ENCODE measurements around the gene ADD1.

The ADD1 gene

DNA sequence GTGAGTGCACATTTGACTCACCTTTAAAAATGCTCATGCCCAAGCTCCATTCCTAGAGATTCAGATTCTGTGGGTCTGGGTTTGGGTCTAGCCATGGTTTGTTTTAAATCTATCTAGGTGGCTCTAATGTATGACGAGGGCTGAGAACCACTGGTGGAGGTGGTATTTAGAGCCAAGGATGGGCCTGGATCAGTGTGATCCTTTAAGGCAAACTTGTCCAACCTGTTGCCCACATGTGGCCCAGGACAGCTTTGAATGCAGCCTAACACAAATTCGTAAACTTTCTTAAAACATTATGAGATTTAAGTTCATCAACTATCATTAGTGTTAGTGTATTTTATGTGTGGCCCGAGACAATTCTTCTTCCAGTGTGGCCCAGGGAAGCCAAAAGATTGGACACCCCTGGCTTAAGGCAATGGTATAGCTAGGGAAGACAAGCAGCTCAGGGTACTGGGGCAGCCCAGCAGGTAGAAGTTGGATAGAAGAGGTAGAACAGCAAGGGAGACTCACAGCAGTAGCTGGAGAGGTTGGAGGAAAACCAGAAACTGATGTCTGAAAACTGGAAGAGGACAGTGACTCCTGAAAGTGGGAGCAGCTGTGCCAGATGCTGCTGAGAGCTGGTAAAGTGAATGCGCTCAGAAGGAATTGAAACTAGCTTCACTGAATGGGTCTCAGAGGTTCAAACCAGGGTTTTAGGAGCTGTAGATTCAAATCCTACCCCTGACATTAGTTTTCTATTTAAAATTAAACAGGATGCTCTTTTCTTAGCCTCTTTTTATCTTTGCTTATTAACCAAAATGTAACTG, 18.2 kb downstream of the ADD1 start:
- Histone ChIP-seq H3K27me3 (ENCODE audit: control insufficient read depth, low read length) (no peaks in the 10 kb centered on the region), H4K20me1 (ENCODE audit: control insufficient read depth, insufficient read depth, low read depth, low read length) (peaks cover 24% of the 10 kb centered on the region), H3K79me2 (ENCODE audit: control insufficient read depth, low read length) (peaks cover 55% of the 10 kb centered on the region), H3K36me3 (ENCODE audit: control insufficient read depth, low read length) (no peaks in the 10 kb centered on the region), H3K4me3 (ENCODE audit: low read length) (no peak overlapping the region), H3K4me1 (ENCODE audit: control insufficient read depth, low read length) (peaks cover 21% of the 10 kb centered on the region), H3F3A (ENCODE audit: control insufficient read depth, insufficient read depth) (peaks cover 9% of the 10 kb centered on the region), H3K9me2 (replicated peaks; ENCODE audit: control insufficient read depth, low read length) (no peaks in the 10 kb centered on the region), H3K9me3 (ENCODE audit: control insufficient read depth, insufficient read depth, low read length) (no peaks in the 10 kb centered on the region), H3K4me2 (ENCODE audit: low read length) (no peak overlapping the region), H3K27ac (ENCODE audit: low read depth, low read length) (no peak overlapping the region)
- TF ChIP-seq, protein P1, sequence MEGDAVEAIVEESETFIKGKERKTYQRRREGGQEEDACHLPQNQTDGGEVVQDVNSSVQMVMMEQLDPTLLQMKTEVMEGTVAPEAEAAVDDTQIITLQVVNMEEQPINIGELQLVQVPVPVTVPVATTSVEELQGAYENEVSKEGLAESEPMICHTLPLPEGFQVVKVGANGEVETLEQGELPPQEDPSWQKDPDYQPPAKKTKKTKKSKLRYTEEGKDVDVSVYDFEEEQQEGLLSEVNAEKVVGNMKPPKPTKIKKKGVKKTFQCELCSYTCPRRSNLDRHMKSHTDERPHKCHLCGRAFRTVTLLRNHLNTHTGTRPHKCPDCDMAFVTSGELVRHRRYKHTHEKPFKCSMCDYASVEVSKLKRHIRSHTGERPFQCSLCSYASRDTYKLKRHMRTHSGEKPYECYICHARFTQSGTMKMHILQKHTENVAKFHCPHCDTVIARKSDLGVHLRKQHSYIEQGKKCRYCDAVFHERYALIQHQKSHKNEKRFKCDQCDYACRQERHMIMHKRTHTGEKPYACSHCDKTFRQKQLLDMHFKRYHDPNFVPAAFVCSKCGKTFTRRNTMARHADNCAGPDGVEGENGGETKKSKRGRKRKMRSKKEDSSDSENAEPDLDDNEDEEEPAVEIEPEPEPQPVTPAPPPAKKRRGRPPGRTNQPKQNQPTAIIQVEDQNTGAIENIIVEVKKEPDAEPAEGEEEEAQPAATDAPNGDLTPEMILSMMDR (IDR thresholded peaks at IDR 0.05; ENCODE audit: low read depth, low read length, poor library complexity, severe bottlenecking), result no peak
- TF ChIP-seq EZH2phosphoT487 (IDR thresholded peaks at IDR 0.05; ENCODE audit: borderline replicate concordance, low read length), result no peak

DNA sequence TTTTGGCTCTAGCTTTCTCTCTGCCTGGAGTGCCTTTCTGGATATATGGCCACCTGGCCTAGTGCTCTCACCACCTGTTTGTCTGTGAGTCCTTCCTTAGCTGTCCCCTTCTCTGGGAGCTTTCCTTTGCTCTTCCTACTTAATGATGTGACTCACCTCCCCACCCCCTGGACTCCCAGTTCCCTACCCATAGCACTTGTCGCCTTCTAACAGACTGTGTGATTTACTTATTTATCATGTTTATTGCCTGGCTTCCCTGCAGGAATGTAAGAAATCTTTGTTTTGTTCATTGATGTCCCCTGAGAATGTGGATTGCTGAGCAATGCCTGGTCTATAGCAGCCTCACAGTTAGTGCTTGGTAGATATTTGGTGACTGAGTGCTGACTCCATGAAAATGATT, 18.9 kb downstream of the ADD1 start:
- Histone ChIP-seq H4K20me1 (ENCODE audit: control insufficient read depth, insufficient read depth, low read depth, low read length) (peaks cover 24% of the 10 kb centered on the region), H3K9me2 (replicated peaks; ENCODE audit: control insufficient read depth, low read length) (no peaks in the 10 kb centered on the region), H3K4me1 (ENCODE audit: control insufficient read depth, low read length) (peaks cover 21% of the 10 kb centered on the region), H3K9me3 (ENCODE audit: control insufficient read depth, insufficient read depth, low read length) (no peaks in the 10 kb centered on the region), H3K27me3 (ENCODE audit: control insufficient read depth, low read length) (no peaks in the 10 kb centered on the region), H3F3A (ENCODE audit: control insufficient read depth, insufficient read depth) (peaks cover 9% of the 10 kb centered on the region), H3K4me2 (ENCODE audit: low read length) (no peak overlapping the region), H3K27ac (ENCODE audit: low read depth, low read length) (no peak overlapping the region), H3K4me3 (ENCODE audit: low read length) (no peak overlapping the region), H3K36me3 (ENCODE audit: control insufficient read depth, low read length) (no peaks in the 10 kb centered on the region), H3K79me2 (ENCODE audit: control insufficient read depth, low read length) (peaks cover 50% of the 10 kb centered on the region)
- TF ChIP-seq, protein P1 (IDR thresholded peaks at IDR 0.05; ENCODE audit: low read depth, low read length, poor library complexity, severe bottlenecking), result no peak
- TF ChIP-seq EZH2phosphoT487 (IDR thresholded peaks at IDR 0.05; ENCODE audit: borderline replicate concordance, low read length), result no peak

DNA sequence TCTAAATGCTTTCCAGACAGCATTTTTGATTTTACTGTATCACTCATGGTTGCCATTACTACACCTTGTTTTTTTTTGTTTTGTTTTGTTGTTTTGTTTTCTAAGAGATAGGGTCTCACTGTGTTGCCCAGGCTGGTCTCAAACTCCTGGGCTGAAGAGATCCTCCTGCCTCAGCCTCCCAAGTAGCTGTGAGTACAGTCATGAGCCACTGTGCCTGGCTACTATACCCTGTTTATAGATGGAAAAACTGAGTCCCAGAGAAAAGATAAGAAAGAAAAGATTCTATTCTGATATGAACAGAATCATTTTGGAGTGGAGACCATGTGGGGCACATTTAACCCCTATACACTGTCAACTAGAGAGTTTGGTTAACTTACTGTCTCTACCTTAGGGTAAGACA, 20.0 kb downstream of the ADD1 start:
- Histone ChIP-seq H3K4me1 (ENCODE audit: control insufficient read depth, low read length) (peaks cover 21% of the 10 kb centered on the region), H3K4me3 (ENCODE audit: low read length) (no peak overlapping the region), H3K79me2 (ENCODE audit: control insufficient read depth, low read length) (peaks cover 44% of the 10 kb centered on the region), H3K4me2 (ENCODE audit: low read length) (no peak overlapping the region), H3K27ac (ENCODE audit: low read depth, low read length) (no peak overlapping the region), H3K9me2 (replicated peaks; ENCODE audit: control insufficient read depth, low read length) (no peaks in the 10 kb centered on the region), H3K27me3 (ENCODE audit: control insufficient read depth, low read length) (no peaks in the 10 kb centered on the region), H4K20me1 (ENCODE audit: control insufficient read depth, insufficient read depth, low read depth, low read length) (peaks cover 20% of the 10 kb centered on the region), H3K36me3 (ENCODE audit: control insufficient read depth, low read length) (no peaks in the 10 kb centered on the region), H3K9me3 (ENCODE audit: control insufficient read depth, insufficient read depth, low read length) (no peaks in the 10 kb centered on the region), H3F3A (ENCODE audit: control insufficient read depth, insufficient read depth) (peaks cover 9% of the 10 kb centered on the region)
- no peak for TF ChIP-seq EZH2phosphoT487 (IDR thresholded peaks at IDR 0.05; ENCODE audit: borderline replicate concordance, low read length)
- TF ChIP-seq, protein P1 (IDR thresholded peaks at IDR 0.05; ENCODE audit: low read depth, low read length, poor library complexity, severe bottlenecking), result no peak

Data from DOHH2 (cell line).